GM12892 (cell line): ENCODE data around the gene PLEKHA4.

Experiments used
- POLR2A ChIP-seq: IDR thresholded peaks from 2 replicates; pipeline ENCODE4 v1.6.1; 2011; ENCODE audit warnings: low read depth, low read length, control low read depth
- POLR2AphosphoS5 ChIP-seq: IDR thresholded peaks from 2 replicates; pipeline ENCODE4 v1.6.1; 2011; ENCODE audit warnings: low read depth, low read length, control low read depth
- TAF1 ChIP-seq: IDR thresholded peaks from 2 replicates; pipeline ENCODE4 v1.6.1; 2011; ENCODE audit warnings: low read depth, mild to moderate bottlenecking, control low read depth, low read length, borderline replicate concordance

DNA sequence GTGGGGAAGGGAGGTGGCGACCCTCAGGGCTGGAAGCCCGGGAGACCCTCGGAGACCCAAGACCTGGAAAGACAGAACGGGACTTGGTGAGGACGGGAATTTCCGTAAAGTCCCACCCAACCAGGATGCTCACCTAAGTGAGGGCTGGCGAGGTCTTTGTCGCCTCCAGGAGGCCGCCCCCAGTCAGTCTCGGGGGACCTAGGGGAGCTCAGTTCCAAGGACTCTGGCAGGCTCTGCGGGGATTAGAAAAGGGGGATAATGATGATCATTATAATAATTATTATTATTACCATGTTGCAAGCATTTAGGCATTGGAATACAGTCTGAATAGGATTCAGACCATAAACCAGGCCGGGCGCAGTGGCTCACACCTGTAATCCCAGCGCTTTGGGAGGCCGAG lies 23.0 kb downstream of the PLEKHA4 start:
- TF ChIP-seq POLR2A (no peak), POLR2AphosphoS5 (no peak), TAF1 (no peak)
